HepG2 (cell line): ENCODE measurements around the gene CHN1. TPM values are rescaled to one million over a fixed set of nuclear protein-coding genes. Genes with fewer than 3 reads are reported as not detected.

Experiments
- ATAC-seq: fragments of 200-7000 bp; cut with Tn5 transposase; 3 replicates; pipeline ENCODE4 v1.9.1; 2020; ENCODE audit warnings: mild to moderate bottlenecking, moderate library complexity
- BruUV-seq: library from RNA; stranded (reverse); fragments of 400-500 nt; replicated peaks from 2 replicates; lab custom pipeline; 2021; lab: Mats Ljungman, UMichigan
- CTCF ChIA-PET: fragments of 300-600 bp; formaldehyde crosslinking; extraction: SDS; loops from one replicate; lab custom pipeline; 2021; ENCODE audit warnings: low total read pairs, inconsistent platforms, low intra/inter-chr PET ratio; lab: Yijun Ruan, JAX
- POLR2A ChIA-PET: fragments of 350-600 bp; sonication (Branson Sonifier 250); formaldehyde crosslinking; loops from one replicate; lab custom pipeline; 2020; ENCODE audit warnings: antibody characterized with exemption, inconsistent platforms; lab: Yijun Ruan, JAX
- DNase-seq: peaks from one replicate; pipeline ENCODE4 v3.0.0-alpha.2; 2015; ENCODE audit warnings: low spot score
- FAIRE-seq: peaks from 3 replicates; lab custom pipeline; 2011; peaks lifted over from hg19 to GRCh38; lab: Jason Lieb, UNC
- H2AFZ ChIP-seq: one replicate; pipeline ENCODE4 v1.6.1; 2011; ENCODE audit warnings: low read length, inconsistent platforms
- H3K27ac ChIP-seq: fragments of 300-600 bp; 3 replicates; pipeline ENCODE4 v1.8.0; 2011; ENCODE audit warnings: mixed run types, mild to moderate bottlenecking, mixed read lengths, low read length, inconsistent platforms; ENCODE audit not compliant: insufficient read depth; ENCODE audit errors: extremely low read length
- H3K27me3 ChIP-seq, 2 experiments: fragments of 200-600 bp in 1 of 2; 2 replicates in 1 of 2; 3 replicates in 1 of 2; pipeline versions ENCODE4 v1.6.0 to v1.8.0; 2011; ENCODE audit warnings: low read length in 2 of 2, mild to moderate bottlenecking in 2 of 2, moderate library complexity in 2 of 2, inconsistent platforms in 1 of 2; ENCODE audit not compliant: insufficient read depth in 2 of 2, control insufficient read depth in 1 of 2
- H3K36me3 ChIP-seq, 2 experiments: fragments of 200-600 bp in 1 of 2; replicated peaks in 1 of 2; 2 replicates in 1 of 2; 3 replicates in 1 of 2; pipeline versions ENCODE4 v1.5.1 to v1.8.0; 2011; ENCODE audit warnings: low read length in 2 of 2, inconsistent platforms in 1 of 2; ENCODE audit not compliant: insufficient read depth in 2 of 2, control insufficient read depth in 1 of 2
- H3K4me1 ChIP-seq: 2 replicates; pipeline ENCODE4 v1.5.1; 2012; ENCODE audit warnings: low read length, inconsistent platforms; ENCODE audit not compliant: insufficient read depth
- H3K4me2 ChIP-seq: 2 replicates; pipeline ENCODE4 v1.6.0; 2011; ENCODE audit warnings: low read depth, low read length, inconsistent platforms
- H3K4me3 ChIP-seq, 3 experiments: fragments of 200-600 bp in 1 of 3; sonication (generic), shearing (Covaris generic) in 1 of 3; replicated peaks in 1 of 3; 2 replicates each; pipeline ENCODE4 v1.5.1; 2011 to 2016; ENCODE audit warnings: low read length in 3 of 3, inconsistent platforms in 2 of 3, low read depth in 2 of 3, mild to moderate bottlenecking in 2 of 3, control low read depth in 1 of 3, mixed read lengths in 1 of 3; ENCODE audit not compliant: insufficient read depth in 1 of 3
- H3K79me2 ChIP-seq: one replicate; pipeline ENCODE4 v1.6.1; 2011; ENCODE audit warnings: low read length, inconsistent platforms; ENCODE audit not compliant: insufficient read depth
- H3K9ac ChIP-seq: 2 replicates; pipeline ENCODE4 v1.6.0; 2011; ENCODE audit warnings: mild to moderate bottlenecking, low read depth, low read length, inconsistent platforms; ENCODE audit not compliant: insufficient read depth
- H3K9me3 ChIP-seq: 2 replicates; pipeline ENCODE4 v1.5.1; 2012; ENCODE audit warnings: mild to moderate bottlenecking, low read length
- H4K20me1 ChIP-seq: 2 replicates; pipeline ENCODE4 v1.6.0; 2011; ENCODE audit warnings: inconsistent platforms, mild to moderate bottlenecking, low read length, moderate library complexity; ENCODE audit not compliant: insufficient read depth
- AGO2 ChIP-seq: fragments of 200-400 bp; formaldehyde crosslinking; optimal IDR thresholded peaks from 2 replicates; pipeline ENCODE3; 2017; ENCODE audit warnings: mild to moderate bottlenecking, low read depth, low read length, moderate library complexity
- ATRX ChIP-seq: sonication (generic); formaldehyde crosslinking; IDR thresholded peaks from 2 replicates; pipeline ENCODE4 v1.4.0; 2020; ENCODE audit warnings: missing genetic modification reagents, borderline replicate concordance
- GZF1 ChIP-seq: sonication (generic); formaldehyde crosslinking; IDR thresholded peaks from 2 replicates; pipeline ENCODE4 v1.5.1; 2020; ENCODE audit warnings: mild to moderate bottlenecking, missing genetic modification reagents
- IKZF4 ChIP-seq: sonication (generic); formaldehyde crosslinking; IDR thresholded peaks from 2 replicates; pipeline ENCODE4 v1.5.1; 2020; ENCODE audit warnings: borderline replicate concordance, mild to moderate bottlenecking, low read depth, missing genetic modification reagents; ENCODE audit errors: not compliant biosample characterization
- KLF11 ChIP-seq: IDR thresholded peaks from 2 replicates; pipeline ENCODE4 v1.6.1; 2016; ENCODE audit warnings: missing compliant biosample characterization
- THAP11 ChIP-seq: IDR thresholded peaks from 2 replicates; pipeline ENCODE4 v1.6.1; 2016; ENCODE audit warnings: missing biosample characterization, missing genetic modification reagents
- THYN1 ChIP-seq: sonication (generic); formaldehyde crosslinking; IDR thresholded peaks from 2 replicates; pipeline ENCODE4 v1.8.1; 2023; ENCODE audit warnings: low read depth, mild to moderate bottlenecking, moderate library complexity, missing genetic modification reagents, borderline replicate concordance
- U2AF1 ChIP-seq: fragments of 200-400 bp; formaldehyde crosslinking; optimal IDR thresholded peaks from 2 replicates; pipeline ENCODE3; 2017; ENCODE audit warnings: mild to moderate bottlenecking, low read depth, low read length
- ZNF329 ChIP-seq: sonication (generic); formaldehyde crosslinking; IDR thresholded peaks from 2 replicates; pipeline ENCODE4 v1.9.0; 2021; ENCODE audit warnings: low read depth, mild to moderate bottlenecking, missing genetic modification reagents
- ZNF660 ChIP-seq: sonication (generic); formaldehyde crosslinking; IDR thresholded peaks from 2 replicates; pipeline ENCODE4 v1.5.1; 2020; ENCODE audit warnings: mild to moderate bottlenecking, low read depth, missing genetic modification reagents, borderline replicate concordance
- ZNF737 ChIP-seq: sonication (generic); formaldehyde crosslinking; IDR thresholded peaks from 2 replicates; pipeline ENCODE4 v1.5.0; 2020; ENCODE audit warnings: missing genetic modification reagents, mild to moderate bottlenecking, borderline replicate concordance
- ZNF747 ChIP-seq: sonication (generic); formaldehyde crosslinking; IDR thresholded peaks from 2 replicates; pipeline ENCODE4 v1.8.1; 2023; ENCODE audit warnings: missing genetic modification reagents, mild to moderate bottlenecking, borderline replicate concordance
- WGBS: methylation state at CpG from one replicate; pipeline ENCODE4 v1.1.6; 2017; ENCODE audit warnings: low lambda C conversion rate; 5-methylcytosine and 5-hydroxymethylcytosine counted together
- in situ Hi-C: cut with HindIII; loops from 2 replicates; pipeline ENCODE4 v1.10.0; 2017; ENCODE audit warnings: low pct_unique_long_range_greater_than_20kb; ENCODE audit not compliant: extremely low pct_ligation_motif_present
- intact Hi-C: fragments of 100-400 bp; cut with micrococcal nuclease; formaldehyde crosslinking; loops from one replicate; pipeline ENCODE4 v1.10.0; 2022; ENCODE audit not compliant: unreplicated experiment
- polyA plus RNA-seq, 8 experiments: library from polyadenylated mRNA; depleted of rRNA in 3 of 8; stranded (reverse) in 7 of 8; unstranded in 1 of 8; fragments of >200 nt; fragmentation: Illumina TruSeq in 4 of 8; extraction: Trizol in 4 of 8; gene quantifications; 2 replicates each; pipeline versions ENCODE4 v1.2.1 to v1.2.3, GENCODE V29; 2011 to 2016; ENCODE audit warnings: low read depth in 4 of 8, missing spikeins in 1 of 8, mixed read lengths in 1 of 8; ENCODE audit not compliant: insufficient read depth in 1 of 8
- total RNA-seq, 5 experiments: library from RNA; depleted of rRNA; stranded (reverse); fragments of >200 nt; fragmentation: Illumina TruSeq; extraction: Trizol; gene quantifications; 2 replicates each; pipeline ENCODE4 v1.2.3, GENCODE V29; 2016; ENCODE audit warnings: low read depth in 1 of 5
- TF ChIP-seq, protein P1 (sequence below): sonication (generic); formaldehyde crosslinking; IDR thresholded peaks from 2 replicates; pipeline ENCODE4 v1.4.0; 2020; ENCODE audit warnings: missing genetic modification reagents, borderline replicate concordance
- TF ChIP-seq, protein P2 (sequence below), 2 experiments: sonication (generic) in 1 of 2; formaldehyde crosslinking in 1 of 2; IDR thresholded peaks; 2 replicates each; pipeline versions ENCODE4 v1.6.1 to v1.9.0; 2014 to 2022; ENCODE audit warnings: antibody characterized with exemption in 1 of 2, borderline replicate concordance in 1 of 2, inconsistent platforms in 1 of 2, low read depth in 1 of 2, missing genetic modification reagents in 1 of 2

Gene CHN1
- total and polyA plus RNA-seq, 2 of the 13 experiments (the other 11 are each of a cell fraction or from before 2014, with no cell fraction given) = 2.8 to 3.5 TPM

DNA sequence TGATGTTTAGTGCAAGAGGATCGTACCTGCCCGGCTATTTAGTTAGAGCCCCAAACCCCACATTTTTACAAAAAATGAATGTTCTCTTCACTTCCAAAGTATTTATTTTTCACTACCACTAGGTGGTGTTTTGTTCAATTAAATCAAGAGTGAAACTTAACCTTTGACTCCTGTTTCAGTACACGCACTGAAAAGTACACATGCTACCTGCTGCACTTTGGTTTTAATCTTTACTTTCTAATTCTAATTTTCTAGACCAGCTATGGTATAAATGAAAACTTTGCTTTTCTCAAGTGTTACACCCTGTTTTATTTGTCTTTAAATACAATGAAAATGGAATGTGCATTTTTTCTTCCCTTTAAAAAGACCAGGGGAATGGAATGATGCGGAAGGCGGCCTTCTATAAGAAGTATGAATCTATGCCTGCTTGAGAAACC lies 31.4 kb upstream of the CHN1 start (continued):
- TF ChIP-seq ZNF329 (no peak), THYN1 (CRISPR knock-in tag) (no peak), AGO2 (no peak), GZF1 (CRISPR knock-in tag) (no peak)
- TF ChIP-seq, protein P1, sequence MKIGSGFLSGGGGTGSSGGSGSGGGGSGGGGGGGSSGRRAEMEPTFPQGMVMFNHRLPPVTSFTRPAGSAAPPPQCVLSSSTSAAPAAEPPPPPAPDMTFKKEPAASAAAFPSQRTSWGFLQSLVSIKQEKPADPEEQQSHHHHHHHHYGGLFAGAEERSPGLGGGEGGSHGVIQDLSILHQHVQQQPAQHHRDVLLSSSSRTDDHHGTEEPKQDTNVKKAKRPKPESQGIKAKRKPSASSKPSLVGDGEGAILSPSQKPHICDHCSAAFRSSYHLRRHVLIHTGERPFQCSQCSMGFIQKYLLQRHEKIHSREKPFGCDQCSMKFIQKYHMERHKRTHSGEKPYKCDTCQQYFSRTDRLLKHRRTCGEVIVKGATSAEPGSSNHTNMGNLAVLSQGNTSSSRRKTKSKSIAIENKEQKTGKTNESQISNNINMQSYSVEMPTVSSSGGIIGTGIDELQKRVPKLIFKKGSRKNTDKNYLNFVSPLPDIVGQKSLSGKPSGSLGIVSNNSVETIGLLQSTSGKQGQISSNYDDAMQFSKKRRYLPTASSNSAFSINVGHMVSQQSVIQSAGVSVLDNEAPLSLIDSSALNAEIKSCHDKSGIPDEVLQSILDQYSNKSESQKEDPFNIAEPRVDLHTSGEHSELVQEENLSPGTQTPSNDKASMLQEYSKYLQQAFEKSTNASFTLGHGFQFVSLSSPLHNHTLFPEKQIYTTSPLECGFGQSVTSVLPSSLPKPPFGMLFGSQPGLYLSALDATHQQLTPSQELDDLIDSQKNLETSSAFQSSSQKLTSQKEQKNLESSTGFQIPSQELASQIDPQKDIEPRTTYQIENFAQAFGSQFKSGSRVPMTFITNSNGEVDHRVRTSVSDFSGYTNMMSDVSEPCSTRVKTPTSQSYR (CRISPR knock-in tag) = no peak

DNA sequence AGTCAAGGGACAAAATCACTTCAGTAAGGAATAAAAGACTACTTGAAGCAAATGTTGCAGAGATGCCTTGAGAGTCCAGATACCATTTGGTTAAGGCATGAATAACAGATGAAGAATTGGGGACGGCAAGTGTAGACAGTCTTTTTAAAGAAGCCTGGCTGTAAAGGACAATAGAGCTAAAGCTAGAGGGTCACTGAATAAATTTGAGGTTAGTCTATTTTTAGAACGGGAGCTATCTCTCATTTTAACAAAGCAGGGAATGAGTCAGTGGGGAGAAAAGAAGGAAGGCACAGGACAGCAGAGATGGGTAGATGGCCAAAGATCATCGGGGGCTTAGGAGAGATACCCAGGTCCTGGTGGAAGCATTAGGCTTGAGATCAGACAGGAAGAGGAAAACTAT lies 30.6 kb upstream of the CHN1 start:
- ChIA-PET POLR2A (no interaction called here), CTCF (interaction anchor here (1.8 kb wide), 1 partner anchor 75 kb away, joined by 5 read pairs; no protein-coding TSS in a partner anchor)
- Histone ChIP-seq H3K27me3 (no peaks in the 10 kb centered on the region), H3K4me3 (no peak overlapping the region), H3K9me3 (no peaks in the 10 kb centered on the region), H4K20me1 (no peaks in the 10 kb centered on the region), H3K4me2 (no peak overlapping the region), H3K79me2 (no peaks in the 10 kb centered on the region), H3K36me3 (no peaks in the 10 kb centered on the region), H3K9ac (no peak overlapping the region), H3K4me1 (peaks cover 46% of the 10 kb centered on the region), H3K27ac (no peak overlapping the region), H2AFZ (no peak overlapping the region)
- ATAC-seq = no peak
- WGBS = 72% methylated on average over 3 of the region's 3 CpGs
- FAIRE-seq = no peak
- in situ Hi-C loops (loop anchor here (10.0 to 25.0 kb wide), 3 partner anchors 149 to 1069 kb away; partner anchors contain the start of genes ATP5MC3 and HOXD11), intact Hi-C loops (loop anchor here (1.0 to 5.0 kb wide), 3 partner anchors 27 to 166 kb away; no protein-coding TSS in a partner anchor)
- no TSS peak for BruUV-seq
- no peak for DNase-seq
- TF ChIP-seq THAP11 (CRISPR knock-in tag) = no peak
- no peak for TF ChIP-seq KLF11 (CRISPR knock-in tag)
- no peak for TF ChIP-seq IKZF4 (CRISPR knock-in tag)
- TF ChIP-seq U2AF1 = no peak
- TF ChIP-seq ZNF747 = no peak
- no peak for TF ChIP-seq ZNF660 (CRISPR knock-in tag)
- no peak for TF ChIP-seq ATRX (CRISPR knock-in tag)
- TF ChIP-seq, protein P2, sequence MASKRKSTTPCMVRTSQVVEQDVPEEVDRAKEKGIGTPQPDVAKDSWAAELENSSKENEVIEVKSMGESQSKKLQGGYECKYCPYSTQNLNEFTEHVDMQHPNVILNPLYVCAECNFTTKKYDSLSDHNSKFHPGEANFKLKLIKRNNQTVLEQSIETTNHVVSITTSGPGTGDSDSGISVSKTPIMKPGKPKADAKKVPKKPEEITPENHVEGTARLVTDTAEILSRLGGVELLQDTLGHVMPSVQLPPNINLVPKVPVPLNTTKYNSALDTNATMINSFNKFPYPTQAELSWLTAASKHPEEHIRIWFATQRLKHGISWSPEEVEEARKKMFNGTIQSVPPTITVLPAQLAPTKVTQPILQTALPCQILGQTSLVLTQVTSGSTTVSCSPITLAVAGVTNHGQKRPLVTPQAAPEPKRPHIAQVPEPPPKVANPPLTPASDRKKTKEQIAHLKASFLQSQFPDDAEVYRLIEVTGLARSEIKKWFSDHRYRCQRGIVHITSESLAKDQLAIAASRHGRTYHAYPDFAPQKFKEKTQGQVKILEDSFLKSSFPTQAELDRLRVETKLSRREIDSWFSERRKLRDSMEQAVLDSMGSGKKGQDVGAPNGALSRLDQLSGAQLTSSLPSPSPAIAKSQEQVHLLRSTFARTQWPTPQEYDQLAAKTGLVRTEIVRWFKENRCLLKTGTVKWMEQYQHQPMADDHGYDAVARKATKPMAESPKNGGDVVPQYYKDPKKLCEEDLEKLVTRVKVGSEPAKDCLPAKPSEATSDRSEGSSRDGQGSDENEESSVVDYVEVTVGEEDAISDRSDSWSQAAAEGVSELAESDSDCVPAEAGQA (IDR thresholded peaks at IDR 0.05; ENCODE audit: low read depth) = no peak
- TF ChIP-seq, protein P2 (CRISPR knock-in tag; IDR thresholded peaks at IDR 0.05; ENCODE audit: borderline replicate concordance) = no peak
- TF ChIP-seq ZNF737 = no peak
